Measurements from ENCODE around the gene KCNJ1. TPM values are rescaled to one million over a fixed set of nuclear protein-coding genes. Genes with fewer than 3 reads are reported as not detected.

The KCNJ1 gene
- total RNA-seq, 4 donors from 2014 or later: 0.44 to 1.4 TPM; not detected in 2

GRCh38 chr11:128900468-128900867 is 33.4 kb upstream of the KCNJ1 start:
- no peak for TF ChIP-seq CTCF (IDR thresholded peaks at IDR 0.05; ENCODE audit: low read depth)

DNA sequence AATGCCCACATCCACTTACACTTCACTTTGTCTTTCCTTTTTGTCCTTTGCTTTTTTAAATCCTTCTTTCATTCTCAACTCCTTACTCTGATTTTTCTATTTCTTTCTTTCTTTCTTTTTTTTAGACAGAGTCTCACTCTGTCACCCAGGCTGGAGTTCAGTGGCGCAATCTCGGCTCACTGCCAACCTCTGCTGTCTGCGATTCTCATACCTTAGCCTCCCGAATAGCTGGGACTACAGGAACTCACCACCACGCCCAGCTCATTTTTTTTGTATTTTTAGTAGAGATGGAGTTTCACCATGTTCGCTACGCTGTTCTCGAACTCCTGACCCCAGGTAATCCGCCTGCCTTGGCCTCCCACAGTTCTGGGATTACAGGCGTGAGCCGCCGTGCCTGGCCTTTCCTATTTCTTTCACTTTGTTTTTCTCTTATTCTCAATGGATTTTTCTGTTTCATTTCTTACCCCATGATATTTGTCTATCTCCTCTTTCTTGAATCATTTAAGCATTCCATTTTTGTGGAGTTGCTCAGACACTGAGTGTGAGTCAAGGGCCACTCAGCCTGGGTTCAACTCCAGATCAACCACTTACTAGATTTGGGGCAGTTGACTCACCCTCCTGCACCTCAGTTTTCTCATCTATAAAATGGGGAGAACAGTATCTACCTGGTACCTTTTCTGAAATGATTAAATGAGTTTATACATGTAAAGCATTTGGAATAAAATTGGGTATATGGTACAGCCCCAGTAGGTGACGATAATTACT is 31.7 kb upstream of the KCNJ1 start:
- TF ChIP-seq CTCF (IDR thresholded peaks at IDR 0.05; ENCODE audit: low read depth): no peak

GRCh38 chr11:128897826-128898225 is 30.7 kb upstream of the KCNJ1 start:
- no peak for TF ChIP-seq CTCF (IDR thresholded peaks at IDR 0.05; ENCODE audit: low read depth)

DNA sequence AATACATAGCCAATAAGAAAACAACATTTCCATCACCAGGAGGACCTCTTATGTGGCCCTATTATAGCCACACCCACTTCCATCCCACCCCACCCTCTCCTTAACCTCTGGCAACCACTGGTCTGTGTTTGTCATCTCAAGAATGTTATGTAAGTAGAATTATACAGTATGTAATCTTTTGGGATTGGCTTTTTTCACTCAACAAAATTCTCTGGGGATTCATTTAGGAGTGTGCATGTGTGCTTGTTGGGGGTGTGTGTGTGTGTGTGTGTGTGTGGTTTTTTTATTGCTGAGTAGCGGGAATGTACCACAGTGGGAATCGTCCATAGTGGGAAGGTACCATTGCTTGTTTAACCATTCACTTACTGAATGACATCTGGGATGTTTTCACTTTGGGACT is 29.3 kb upstream of the KCNJ1 start:
- TF ChIP-seq CTCF (IDR thresholded peaks at IDR 0.05; ENCODE audit: low read depth): no peak

DNA sequence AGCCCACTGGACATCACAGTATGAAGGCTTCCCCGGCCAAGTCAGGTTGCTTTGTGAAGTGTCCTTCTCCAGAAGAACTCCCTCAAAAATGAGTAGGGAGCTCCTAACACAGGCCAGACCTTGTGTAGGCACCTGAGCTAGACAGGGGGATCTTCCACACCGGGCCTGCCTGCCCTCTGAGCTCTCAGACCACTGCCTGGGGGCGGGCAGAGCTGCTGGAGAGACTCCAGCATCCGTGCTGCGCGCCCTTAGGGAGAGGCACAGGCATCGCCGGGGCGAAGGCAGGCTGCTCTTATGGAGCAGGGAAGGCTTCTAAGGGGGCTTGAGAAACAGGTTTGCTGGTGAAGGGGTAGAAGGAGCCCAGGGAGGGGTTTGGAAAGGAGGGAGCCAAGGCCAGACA is 28.4 kb upstream of the KCNJ1 start:
- TF ChIP-seq CTCF (IDR thresholded peaks at IDR 0.05; ENCODE audit: low read depth): no peak

DNA sequence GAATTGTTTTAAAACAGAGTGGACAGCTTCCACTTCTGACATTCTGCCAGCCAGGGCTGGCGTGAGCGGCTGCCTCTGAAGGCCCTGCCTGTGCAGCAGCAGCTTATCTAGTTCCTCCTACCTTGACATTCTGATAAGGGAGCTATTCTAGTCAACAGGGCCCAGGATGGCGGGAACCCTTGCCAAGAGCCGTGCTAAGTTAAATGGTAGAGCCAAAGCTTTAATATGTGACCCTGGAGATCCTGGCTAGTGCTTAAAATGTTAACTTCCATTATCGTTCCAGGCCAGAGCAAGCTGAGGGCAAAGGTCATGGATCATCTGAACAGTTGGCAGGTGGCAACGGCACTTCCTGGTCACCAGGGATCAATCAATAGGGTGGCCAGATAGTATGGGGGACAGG is 27.6 kb upstream of the KCNJ1 start:
- TF ChIP-seq CTCF (IDR thresholded peaks at IDR 0.05; ENCODE audit: low read depth): no peak

GRCh38 chr11:128894286-128894681 is 27.2 kb upstream of the KCNJ1 start:
- TF ChIP-seq CTCF (IDR thresholded peaks at IDR 0.05; ENCODE audit: low read depth): no peak
